ENCODE results near the gene TRPM2. TPM values are rescaled to one million over a fixed set of nuclear protein-coding genes. Genes with fewer than 3 reads are reported as not detected.
"Not testable (repeated sequence)": the region's sequence is repeated elsewhere in the genome, so short reads cannot be mapped to it uniquely, and the experiment has no call there.

Gene TRPM2
- total and polyA plus RNA-seq, 2 of the 13 experiments (the other 11 are each of a cell fraction or from before 2014, with no cell fraction given): 0.07 to 0.20 TPM

DNA sequence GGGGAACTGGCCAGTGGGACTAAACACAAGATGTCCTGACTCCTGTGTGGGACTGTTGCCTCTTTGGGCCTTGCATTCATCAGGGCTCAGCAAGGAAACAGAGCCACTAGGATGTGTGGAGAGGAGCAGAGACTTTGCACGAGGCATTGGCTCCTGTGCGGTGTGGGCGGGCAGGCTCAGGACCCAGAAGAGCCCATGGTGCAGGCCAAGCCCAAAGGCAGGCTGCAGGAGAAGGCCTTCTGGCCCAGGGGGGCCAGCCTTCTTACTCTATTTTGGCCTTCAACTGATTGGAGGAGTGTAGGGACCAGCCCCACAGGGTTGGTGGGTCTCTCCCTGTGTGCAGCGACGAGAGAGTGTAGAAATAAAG, 125.4 kb downstream of the TRPM2 start (continued):
- TF ChIP-seq PRDM4 (CRISPR knock-in tag; IDR thresholded peaks at IDR 0.05; ENCODE audit: borderline replicate concordance) (no peak), PLSCR1 (CRISPR knock-in tag; IDR thresholded peaks at IDR 0.05; ENCODE audit: borderline replicate concordance) (no peak), SYNCRIP (IDR thresholded peaks at IDR 0.05; ENCODE audit: insufficient read depth, low read depth, low read length) (no peak), DNMT1 (CRISPR knock-in tag; IDR thresholded peaks at IDR 0.05) (no peak), REL (CRISPR knock-in tag; conservative IDR thresholded peaks at IDR 0.05) (no peak), HOXA9 (CRISPR knock-in tag; IDR thresholded peaks at IDR 0.05; ENCODE audit: borderline replicate concordance) (no peak), ZEB1 (IDR thresholded peaks at IDR 0.05; ENCODE audit: insufficient replicate concordance, low read depth) (no peak)

- not testable (repeated sequence) for H3K27ac ChIP-seq (ENCODE audit: extremely low read length, insufficient read depth, low read length); ATAC-seq; H3K9me3 ChIP-seq (ENCODE audit: low read length); TF ChIP-seq GABPA (IDR thresholded peaks at IDR 0.05; ENCODE audit: low read depth, low read length)
- TF ChIP-seq, protein P1, sequence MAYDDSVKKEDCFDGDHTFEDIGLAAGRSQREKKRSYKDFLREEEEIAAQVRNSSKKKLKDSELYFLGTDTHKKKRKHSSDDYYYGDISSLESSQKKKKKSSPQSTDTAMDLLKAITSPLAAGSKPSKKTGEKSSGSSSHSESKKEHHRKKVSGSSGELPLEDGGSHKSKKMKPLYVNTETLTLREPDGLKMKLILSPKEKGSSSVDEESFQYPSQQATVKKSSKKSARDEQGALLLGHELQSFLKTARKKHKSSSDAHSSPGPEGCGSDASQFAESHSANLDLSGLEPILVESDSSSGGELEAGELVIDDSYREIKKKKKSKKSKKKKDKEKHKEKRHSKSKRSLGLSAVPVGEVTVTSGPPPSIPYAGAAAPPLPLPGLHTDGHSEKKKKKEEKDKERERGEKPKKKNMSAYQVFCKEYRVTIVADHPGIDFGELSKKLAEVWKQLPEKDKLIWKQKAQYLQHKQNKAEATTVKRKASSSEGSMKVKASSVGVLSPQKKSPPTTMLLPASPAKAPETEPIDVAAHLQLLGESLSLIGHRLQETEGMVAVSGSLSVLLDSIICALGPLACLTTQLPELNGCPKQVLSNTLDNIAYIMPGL (CRISPR knock-in tag; IDR thresholded peaks at IDR 0.05; ENCODE audit: borderline replicate concordance in 1 of 2, low read depth in 1 of 2): peak in 1 of 2 experiments; percentile 41; a peak in 1 of 4 replicates
- peak; percentile 27; the same call in 1 of the 2 replicates for TF ChIP-seq ETV5 (CRISPR knock-in tag; IDR thresholded peaks at IDR 0.05; ENCODE audit: borderline replicate concordance)
- TF ChIP-seq HNF4A (CRISPR knock-in tag; IDR thresholded peaks at IDR 0.05): 0 out of 2 replicates have a peak, but pooled peaks have one; percentile 8
- 0 out of 2 replicates have a peak, but pooled peaks have one; percentile 22 for TF ChIP-seq GATAD2A (CRISPR knock-in tag; IDR thresholded peaks at IDR 0.05)
- peak; percentile 19; the same call in 1 of the 2 replicates for TF ChIP-seq GABPA (CRISPR knock-in tag; IDR thresholded peaks at IDR 0.05; ENCODE audit: low read depth)
- TF ChIP-seq, protein P2, sequence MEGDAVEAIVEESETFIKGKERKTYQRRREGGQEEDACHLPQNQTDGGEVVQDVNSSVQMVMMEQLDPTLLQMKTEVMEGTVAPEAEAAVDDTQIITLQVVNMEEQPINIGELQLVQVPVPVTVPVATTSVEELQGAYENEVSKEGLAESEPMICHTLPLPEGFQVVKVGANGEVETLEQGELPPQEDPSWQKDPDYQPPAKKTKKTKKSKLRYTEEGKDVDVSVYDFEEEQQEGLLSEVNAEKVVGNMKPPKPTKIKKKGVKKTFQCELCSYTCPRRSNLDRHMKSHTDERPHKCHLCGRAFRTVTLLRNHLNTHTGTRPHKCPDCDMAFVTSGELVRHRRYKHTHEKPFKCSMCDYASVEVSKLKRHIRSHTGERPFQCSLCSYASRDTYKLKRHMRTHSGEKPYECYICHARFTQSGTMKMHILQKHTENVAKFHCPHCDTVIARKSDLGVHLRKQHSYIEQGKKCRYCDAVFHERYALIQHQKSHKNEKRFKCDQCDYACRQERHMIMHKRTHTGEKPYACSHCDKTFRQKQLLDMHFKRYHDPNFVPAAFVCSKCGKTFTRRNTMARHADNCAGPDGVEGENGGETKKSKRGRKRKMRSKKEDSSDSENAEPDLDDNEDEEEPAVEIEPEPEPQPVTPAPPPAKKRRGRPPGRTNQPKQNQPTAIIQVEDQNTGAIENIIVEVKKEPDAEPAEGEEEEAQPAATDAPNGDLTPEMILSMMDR (CRISPR knock-in tag; IDR thresholded peaks at IDR 0.05): peak; percentile 76
Observed at GRCh38 chr21:44479556-44480199, 126.3 kb downstream of the TRPM2 start.

More at GRCh38 chr21:44479556-44480199, 126.3 kb downstream of the TRPM2 start:
- not testable (repeated sequence) for H3K27me3 ChIP-seq (ENCODE audit: control insufficient read depth in 1 of 2, insufficient read depth in 2 of 2, low read length in 2 of 2); DNase-seq (ENCODE audit: low spot score); BruUV-seq (replicated peaks); H3K36me3 ChIP-seq (replicated peaks in 1 of 2; ENCODE audit: control insufficient read depth in 1 of 2, insufficient read depth in 2 of 2, low read length in 2 of 2); H3K4me2 ChIP-seq (ENCODE audit: low read depth, low read length); H4K20me1 ChIP-seq (ENCODE audit: insufficient read depth, low read length); H3K9ac ChIP-seq (ENCODE audit: insufficient read depth, low read depth, low read length); FAIRE-seq; H2AFZ ChIP-seq (ENCODE audit: low read length)
- intact Hi-C loops (cut with micrococcal nuclease; ENCODE audit: unreplicated experiment): loop anchor here (10.0 kb wide), 1 partner anchor 175 kb away; the partner anchor contains the start of gene PFKL
- POLR2A ChIA-PET: interaction anchor here (0.8 to 6.0 kb wide), 3 partner anchors 23 to 314 kb away, joined by 3 to 115 read pairs (median 4); partner anchors contain the start of gene LRRC3
- CTCF ChIA-PET (ENCODE audit: low intra/inter-chr PET ratio, low total read pairs): interaction anchor here (1.2 kb wide), 1 partner anchor 35 kb away, joined by 3 read pairs; no protein-coding TSS in a partner anchor
- Histone ChIP-seq H3K4me1 (ENCODE audit: insufficient read depth, low read length) (peaks cover 58% of the 10 kb centered on the region), H3K4me3 (replicated peaks in 1 of 3; ENCODE audit: insufficient read depth in 1 of 3, low read depth in 2 of 3, low read length in 3 of 3) (0 out of 6 replicates have a peak overlapping the region, but pooled peaks of 1 of the 3 experiments have one; percentile 5), H3K79me2 (ENCODE audit: insufficient read depth, low read length) (peaks cover 16% of the 10 kb centered on the region)
- 51% methylated on average over 13 of the region's 21 CpGs for WGBS (ENCODE audit: low lambda C conversion rate)
- in situ Hi-C loops (cut with HindIII; ENCODE audit: extremely low pct_ligation_motif_present, low pct_unique_long_range_greater_than_20kb): loop anchor here (5.0 kb wide), 2 partner anchors 37 to 102 kb away; no protein-coding TSS in a partner anchor

All from HepG2 (cell line).